ENCODE results near the gene FXR2.
"Not testable (repeated sequence)": the region's sequence is repeated elsewhere in the genome, so short reads cannot be mapped to it uniquely, and the experiment has no call there.

FXR2 gene

DNA sequence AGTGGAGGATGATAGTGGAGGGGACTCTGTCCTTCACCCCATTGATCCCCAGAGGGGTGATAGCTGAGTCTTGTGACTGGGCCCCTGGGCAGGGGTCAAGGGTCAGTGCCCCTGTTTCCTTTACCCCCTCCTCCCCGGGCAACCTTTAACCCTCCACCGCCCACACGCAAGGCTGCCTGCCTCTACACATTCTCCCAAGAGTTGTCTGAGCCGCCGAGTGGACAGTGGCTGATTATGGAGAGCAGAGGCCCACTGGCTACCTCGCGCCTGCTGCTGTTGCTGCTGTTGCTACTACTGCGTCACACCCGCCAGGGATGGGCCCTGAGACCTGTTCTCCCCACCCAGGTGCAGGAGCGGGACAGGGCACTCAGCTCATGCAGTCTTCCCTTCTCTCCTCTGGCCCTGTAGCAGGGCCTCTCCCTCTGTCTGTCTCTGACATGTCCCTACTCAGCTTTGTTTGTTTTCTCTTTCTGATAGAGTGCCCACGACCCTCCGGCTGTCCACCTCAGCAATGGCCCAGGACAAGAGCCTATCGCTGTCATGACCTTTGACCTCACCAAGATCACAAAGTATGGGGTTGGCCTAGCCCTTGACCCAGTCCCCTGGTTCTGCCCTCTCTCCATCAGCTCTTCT lies 15.4 kb upstream of the FXR2 start, which contains the start of gene SHBG:
Gene SHBG (plus strand): TSS at position 197 of the 633 bp plus-strand sequence. CDS start 38 bp downstream, at position 235.
- DNase-seq (ENCODE audit: low read depth in 2 of 2): no peak

- DNase-seq (ENCODE audit: low read depth in 2 of 2): peak; percentile 74 to 78
Observed at GRCh38 chr17:7627250-7628121, 12.8 kb upstream of the FXR2 start, which contains the start of gene SAT2. TSS of gene SAT2 (minus strand) at chr17:7627821. CDS start at chr17:7627635, 186 bp downstream.

DNA sequence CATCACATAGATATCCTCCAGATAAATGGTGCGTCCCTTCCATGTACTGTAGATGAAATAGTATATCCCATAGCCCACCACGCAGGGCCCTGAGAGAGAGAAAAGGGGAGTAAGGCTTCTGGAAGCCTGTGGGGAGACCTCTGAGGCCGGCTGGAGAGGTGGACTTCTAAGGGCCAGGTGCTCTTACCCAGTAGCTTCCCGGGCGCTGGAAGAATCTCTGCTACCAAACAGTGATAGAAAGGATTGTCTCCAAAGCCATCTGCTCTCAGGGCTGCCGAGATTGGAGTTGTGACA lies 12.2 kb upstream of the FXR2 start:
- no peak for DNase-seq (ENCODE audit: low read depth in 2 of 2)

DNA sequence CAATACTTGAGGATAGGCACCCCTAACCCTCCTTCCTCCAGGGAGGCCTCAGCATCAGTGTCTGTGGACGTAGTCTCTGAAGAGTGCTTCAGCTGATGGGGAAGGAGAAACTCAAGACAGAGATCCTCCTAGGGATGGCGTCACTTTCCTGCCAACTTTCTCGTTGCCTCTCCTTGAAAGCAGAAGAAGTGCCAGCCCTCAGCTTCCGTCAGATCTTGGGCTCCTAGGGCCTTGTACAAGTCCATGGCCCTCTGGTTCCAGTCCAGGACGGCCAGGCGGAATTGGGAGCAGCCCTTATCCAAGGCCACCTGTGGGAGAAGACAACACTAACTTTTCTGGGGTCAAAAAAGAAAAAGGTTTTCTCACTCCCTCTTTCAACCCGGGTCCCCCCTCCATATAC lies 11.6 kb upstream of the FXR2 start:
- DNase-seq (ENCODE audit: low read depth in 2 of 2): no peak

DNA sequence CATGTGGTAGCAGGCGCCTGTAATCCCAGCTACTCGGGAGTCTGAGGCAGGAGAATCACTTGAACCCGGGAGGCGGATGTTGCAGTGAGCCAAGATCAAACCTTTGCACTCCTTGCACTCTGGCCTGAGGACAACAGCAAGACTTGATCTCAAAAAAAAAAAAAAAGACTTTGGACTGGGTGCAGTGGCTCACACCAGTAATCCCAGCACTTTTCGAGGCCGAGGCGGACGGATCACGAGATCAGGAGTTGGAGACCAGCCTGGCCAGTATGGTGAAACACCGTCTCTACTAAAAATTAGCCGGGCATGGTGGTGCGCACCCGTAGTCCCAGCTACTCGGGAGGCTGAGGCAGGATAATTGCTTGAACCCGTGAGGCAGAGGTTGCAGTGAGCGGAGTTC lies 11.1 kb upstream of the FXR2 start:
- not testable (repeated sequence) for DNase-seq (ENCODE audit: low read depth in 2 of 2)

- DNase-seq (ENCODE audit: low read depth in 2 of 2): no peak
Observed at GRCh38 chr17:7623661-7624060, 9.0 kb upstream of the FXR2 start.

GRCh38 chr17:7620835-7621234 lies 6.1 kb upstream of the FXR2 start:
- no peak for DNase-seq (ENCODE audit: low read depth in 2 of 2)

DNA sequence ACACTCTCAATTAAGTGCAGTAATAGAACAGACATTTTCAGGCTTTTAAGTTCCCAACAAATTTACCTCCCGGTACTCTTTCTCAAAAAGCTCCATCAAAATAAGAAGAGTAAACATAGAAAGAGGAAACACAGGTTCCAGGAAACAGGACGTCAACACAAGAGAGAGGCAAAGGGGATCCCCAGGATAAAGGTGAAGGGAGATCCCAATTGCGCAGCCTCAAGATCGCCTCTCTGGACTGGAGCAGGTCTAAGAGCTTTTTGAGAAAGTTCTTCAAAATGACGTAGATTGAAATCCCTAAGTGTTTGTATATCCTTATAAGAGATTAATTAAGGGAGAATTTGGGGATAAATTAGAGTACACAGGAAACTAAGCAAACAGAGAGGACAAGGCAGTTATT lies 3.9 kb upstream of the FXR2 start:
- no peak for DNase-seq (ENCODE audit: low read depth in 2 of 2)

DNA sequence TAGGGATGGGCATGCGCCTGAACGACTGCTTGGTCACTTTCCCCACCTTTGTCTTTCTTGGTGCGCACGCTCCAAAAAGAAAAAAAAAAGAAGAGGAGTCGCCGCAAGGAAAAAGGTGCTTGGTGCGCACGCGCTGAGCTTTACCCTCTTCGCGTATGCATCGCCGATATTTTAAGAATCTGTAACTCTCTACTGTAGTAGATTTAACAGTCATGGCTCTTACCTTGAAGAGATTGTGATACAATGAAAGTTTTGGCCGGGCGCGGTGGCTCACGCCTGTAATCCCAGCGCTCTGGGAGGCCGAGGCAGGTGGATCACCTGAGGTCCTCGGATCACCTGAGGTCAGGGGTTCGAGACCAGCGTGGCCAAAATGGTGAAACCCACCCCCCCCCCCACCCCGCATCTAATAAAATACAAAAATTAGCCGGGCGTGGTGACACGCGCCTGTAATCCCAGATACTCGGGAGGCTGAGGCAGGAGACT lies 609 bp upstream of the FXR2 start:
- DNase-seq (ENCODE audit: low read depth in 2 of 2): no peak

GRCh38 chr17:7613769-7614424 lies 800 bp downstream of the FXR2 start:
- no peak for DNase-seq (ENCODE audit: low read depth in 2 of 2)

DNA sequence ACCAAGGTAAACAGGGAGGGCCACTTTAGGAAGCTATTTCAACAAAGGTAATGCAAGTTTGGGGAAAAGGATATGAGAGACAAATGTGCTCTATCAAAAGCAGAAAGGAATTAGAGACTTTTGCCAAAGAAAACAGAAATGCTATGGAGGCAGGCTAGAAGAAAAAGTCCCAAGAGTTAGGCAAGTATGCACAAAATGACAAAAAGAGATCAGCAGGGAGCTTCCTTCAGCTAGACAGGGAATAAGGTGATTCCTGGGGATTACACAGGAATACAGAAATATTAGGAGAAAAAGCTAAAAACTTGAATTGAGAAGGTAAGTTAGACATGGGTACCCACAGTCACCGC lies 2.4 kb downstream of the FXR2 start:
- no peak for DNase-seq (ENCODE audit: low read depth in 2 of 2)

DNA sequence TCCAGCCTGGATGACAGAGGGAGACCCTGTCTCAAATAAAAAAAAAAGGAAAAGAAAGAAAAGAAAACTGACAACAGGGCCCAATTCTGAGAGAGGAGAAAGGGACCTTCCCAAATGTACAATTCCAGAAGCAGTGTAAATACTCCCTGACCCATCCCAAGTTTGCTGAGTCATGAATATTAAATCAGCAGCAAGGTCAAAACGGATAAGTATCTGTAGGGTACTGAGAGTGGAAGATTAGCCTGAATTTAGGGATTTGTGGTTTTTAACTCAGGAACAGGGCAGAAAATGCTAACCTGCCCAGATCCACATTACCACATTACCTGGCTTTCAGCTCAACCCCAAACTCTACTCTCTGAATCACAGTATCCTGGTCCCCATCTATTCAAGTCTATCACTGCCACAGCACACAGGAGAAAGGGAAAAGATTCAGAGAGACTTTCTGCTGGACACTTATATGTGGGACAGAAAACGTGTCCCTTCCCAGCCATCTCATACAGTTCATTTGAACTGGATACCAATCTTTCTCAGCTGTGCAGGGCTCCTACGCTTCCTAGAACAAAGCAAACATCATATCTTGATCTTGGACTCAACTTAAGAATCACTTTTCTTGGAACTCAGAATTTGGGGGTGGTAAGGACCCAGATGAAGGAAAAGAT lies 2.9 kb downstream of the FXR2 start:
- no peak for DNase-seq (ENCODE audit: low read depth in 2 of 2)

DNA sequence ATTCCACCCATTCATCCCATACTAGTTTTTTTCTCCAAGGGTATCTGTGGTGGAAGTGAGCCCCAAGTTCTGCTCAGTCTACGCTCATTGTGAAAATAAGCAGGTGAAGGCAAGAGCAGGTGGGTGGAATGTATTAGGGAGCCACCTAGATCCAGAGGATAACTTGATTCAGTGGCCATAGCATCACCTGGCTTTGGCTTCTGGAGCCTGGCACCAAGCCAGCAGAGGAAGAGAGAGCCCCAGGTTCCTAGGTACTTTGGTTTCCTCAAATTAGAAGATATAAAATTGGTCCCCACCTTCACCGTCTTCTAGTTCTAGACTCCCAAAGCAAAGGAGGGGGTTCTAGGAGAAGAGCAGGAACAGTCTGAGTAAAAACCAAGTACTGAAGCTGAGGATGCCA lies 4.1 kb downstream of the FXR2 start:
- DNase-seq (ENCODE audit: low read depth in 2 of 2): no peak

GRCh38 chr17:7606280-7606679 lies 8.4 kb downstream of the FXR2 start:
- no peak for DNase-seq (ENCODE audit: low read depth in 2 of 2)

GRCh38 chr17:7597561-7597960 lies 17.1 kb downstream of the FXR2 start:
- not testable (repeated sequence) for DNase-seq (ENCODE audit: low read depth in 2 of 2)

GRCh38 chr17:7593296-7593695 lies 21.4 kb downstream of the FXR2 start:
- DNase-seq (ENCODE audit: low read depth in 2 of 2): no peak

GRCh38 chr17:7592422-7593021 lies 22.2 kb downstream of the FXR2 start:
- no peak for DNase-seq (ENCODE audit: low read depth in 2 of 2)

DNA sequence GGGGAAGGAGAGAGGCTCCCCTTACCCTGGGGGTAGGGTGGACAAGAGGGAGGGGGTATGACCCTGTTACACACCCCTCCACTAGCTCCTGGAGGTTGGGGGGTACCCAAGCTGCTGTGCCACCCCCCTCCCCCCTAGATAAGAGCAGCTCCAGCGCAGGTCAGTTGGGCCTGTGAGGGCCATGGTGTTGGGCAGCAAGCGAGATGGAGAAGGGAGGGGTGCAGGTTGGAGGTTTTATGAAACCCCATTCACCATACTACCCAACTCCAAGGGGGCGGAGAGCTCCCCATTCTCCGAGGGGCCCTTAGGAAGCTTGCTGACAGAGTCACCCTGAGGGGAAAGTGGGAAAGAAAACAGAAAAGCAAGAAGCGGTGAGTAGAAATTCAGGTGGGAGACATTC lies 23.1 kb downstream of the FXR2 start:
- no peak for DNase-seq (ENCODE audit: low read depth in 2 of 2)

DNA sequence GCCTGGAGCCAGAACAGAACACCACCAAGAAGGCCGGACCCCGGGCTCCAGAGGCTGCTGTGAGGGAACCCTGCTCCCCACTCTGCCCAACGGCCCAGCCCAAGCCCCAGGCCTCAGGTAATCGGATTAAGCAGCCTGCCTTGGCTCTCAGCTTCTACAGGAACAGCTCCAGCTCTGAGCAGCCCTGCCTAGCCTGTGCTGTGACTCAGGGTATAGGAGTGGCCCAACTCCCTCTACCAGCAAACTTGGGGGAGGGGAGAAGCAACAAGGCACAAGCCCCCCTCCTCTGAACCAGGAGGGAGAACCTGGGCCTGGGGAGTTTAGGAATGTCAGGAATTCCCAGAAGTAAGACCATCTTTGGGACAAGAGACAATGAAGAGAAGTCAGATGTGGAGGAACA lies 24.0 kb downstream of the FXR2 start:
- no peak for DNase-seq (ENCODE audit: low read depth in 2 of 2)

GRCh38 chr17:7589891-7590691 lies 24.6 kb downstream of the FXR2 start, which contains the start of gene SOX15:
TSS of gene SOX15 (minus strand) at chr17:7590094. CDS start at chr17:7589676, 418 bp downstream.
- no peak for DNase-seq (ENCODE audit: low read depth in 2 of 2)

Measured in stimulated activated CD4-positive, alpha-beta T cell treated with anti-CD3 and anti-CD28 coated beads, Interleukin-1b, Interleukin-23, amount 100 ng/mL, for 4 hours (primary cell).